Activated CD8-positive, alpha-beta T cell treated with anti-CD3 and anti-CD28 coated beads, Interleukin-2, amount 10 ng/mL, durations not matched to agents 7 days and 5 days (primary cell): Measurements from ENCODE around the gene CRADD. TPM values are rescaled to one million over a fixed set of nuclear protein-coding genes. Genes with fewer than 3 reads are reported as not detected.
"Not testable (repeated sequence)": the region's sequence is repeated elsewhere in the genome, so short reads cannot be mapped to it uniquely, and the experiment has no call there.

Experiments used
- ATAC-seq: fragments of 150-1000 bp; cut with Tn5 transposase; one replicate; pipeline ENCODE4 v1.10.0; 2021; ENCODE audit warnings: moderate library complexity
- CTCF ChIA-PET: fragments of 350-600 bp; sonication (Branson Sonifier 250); formaldehyde crosslinking; loops from one replicate; lab custom pipeline; 2021; ENCODE audit warnings: antibody characterized with exemption; lab: Charles Lee
- POLR2A ChIA-PET: fragments of 350-600 bp; sonication (Branson Sonifier 250); formaldehyde crosslinking; loops from one replicate; lab custom pipeline; 2021; ENCODE audit warnings: antibody characterized with exemption; lab: Charles Lee
- DNase-seq: peaks from one replicate; pipeline ENCODE4 v3.0.0-alpha.2; 2020
- H3K27ac Mint-ChIP-seq: one replicate; pipeline ENCODE4 v1.8.0; 2021; ENCODE audit warnings: mild to moderate bottlenecking, mixed read lengths
- H3K27me3 Mint-ChIP-seq: one replicate; pipeline ENCODE4 v1.8.0; 2021; ENCODE audit warnings: low read depth, mixed read lengths
- H3K36me3 Mint-ChIP-seq: one replicate; pipeline ENCODE4 v1.8.0; 2021; ENCODE audit warnings: low read depth, mixed read lengths
- H3K4me1 Mint-ChIP-seq: one replicate; pipeline ENCODE4 v1.8.0; 2021; ENCODE audit warnings: low read depth, mixed read lengths
- H3K4me3 Mint-ChIP-seq: one replicate; pipeline ENCODE4 v1.8.0; 2021; ENCODE audit warnings: mild to moderate bottlenecking, mixed read lengths
- H3K9me3 Mint-ChIP-seq: one replicate; pipeline ENCODE4 v1.8.0; 2022; ENCODE audit warnings: mixed read lengths; ENCODE audit not compliant: insufficient read depth
- total RNA-seq, 2 experiments: library from RNA; stranded (reverse); gene quantifications; one replicate each; pipeline ENCODE4 v1.2.3, GENCODE V29; 2021

The CRADD gene
- total RNA-seq, result 10 to 100 TPM; 10.8 to 14.6 TPM

- ATAC-seq, result peak; percentile 96
- peaks cover 13% of the 10 kb centered on the region for H3K36me3 Mint-ChIP-seq
- no peaks in the 10 kb centered on the region for H3K9me3 Mint-ChIP-seq
- CTCF ChIA-PET, result interaction anchor here (0.9 to 1.8 kb wide), 5 partner anchors 21 to 425 kb away, joined by 3 to 15 read pairs (median 4); no protein-coding TSS in a partner anchor
- peak within 1 kb of the TSS; percentile 92 for H3K4me3 Mint-ChIP-seq
- peaks cover 32% of the 10 kb centered on the region for H3K4me1 Mint-ChIP-seq
- peak; percentile 93 for DNase-seq
- H3K27me3 Mint-ChIP-seq, result peaks cover 8% of the 10 kb centered on the region
- POLR2A ChIA-PET, result interaction anchor here (0.5 to 1.0 kb wide), 6 partner anchors 17 to 235 kb away, joined by 3 to 8 read pairs (median 4); partner anchors contain the start of genes SOCS2 and UBE2N
- H3K27ac Mint-ChIP-seq, result peak within 1 kb of the TSS; percentile 99
These were observed at the start of gene CRADD for GRCh38 chr12:93677195-93678064. Gene CRADD (plus strand): TSS chr12:93677375.

- Mint-ChIP-seq H3K27me3 (peaks cover 13% of the 10 kb centered on the region), H3K9me3 (peaks cover 8% of the 10 kb centered on the region), H3K4me3 (no peak overlapping the region), H3K4me1 (no peaks in the 10 kb centered on the region), H3K36me3 (no peaks in the 10 kb centered on the region), H3K27ac (no peak overlapping the region)
- POLR2A ChIA-PET, result no interaction called here
- CTCF ChIA-PET, result no interaction called here
- ATAC-seq, result no peak
- DNase-seq, result no peak
These were observed 44.8 kb upstream of the CRADD start for GRCh38 chr12:93632383-93632782.

GRCh38 chr12:93634416-93634815 lies 42.8 kb upstream of the CRADD start:
- Mint-ChIP-seq H3K36me3 (no peaks in the 10 kb centered on the region), H3K4me1 (no peaks in the 10 kb centered on the region), H3K9me3 (peaks cover 8% of the 10 kb centered on the region), H3K4me3 (no peak overlapping the region), H3K27me3 (peaks cover 20% of the 10 kb centered on the region), H3K27ac (no peak overlapping the region)
- DNase-seq (no peak), ATAC-seq (no peak)
- CTCF ChIA-PET, result no interaction called here
- POLR2A ChIA-PET, result no interaction called here

- ATAC-seq, result no peak
- Mint-ChIP-seq H3K27me3 (peaks cover 24% of the 10 kb centered on the region), H3K9me3 (peaks cover 10% of the 10 kb centered on the region)
These were observed 40.5 kb upstream of the CRADD start for GRCh38 chr12:93636708-93637107.

GRCh38 chr12:93638095-93638494 lies 39.1 kb upstream of the CRADD start:
- Mint-ChIP-seq H3K27me3 (peaks cover 24% of the 10 kb centered on the region), H3K27ac (no peak overlapping the region), H3K9me3 (peaks cover 3% of the 10 kb centered on the region), H3K4me3 (no peak overlapping the region), H3K36me3 (no peaks in the 10 kb centered on the region), H3K4me1 (no peaks in the 10 kb centered on the region)
- DNase-seq (no peak), ATAC-seq (no peak)
- POLR2A ChIA-PET, result no interaction called here
- CTCF ChIA-PET, result interaction anchor here (0.8 kb wide), 1 partner anchor 16 kb away, joined by 3 read pairs; no protein-coding TSS in a partner anchor

More at GRCh38 chr12:93636708-93637107, 40.5 kb upstream of the CRADD start:
- no peak overlapping the region for H3K27ac Mint-ChIP-seq
- POLR2A ChIA-PET, result no interaction called here
- H3K4me1 Mint-ChIP-seq, result no peaks in the 10 kb centered on the region
- no peak for DNase-seq
- H3K36me3 Mint-ChIP-seq, result no peaks in the 10 kb centered on the region
- CTCF ChIA-PET, result no interaction called here
- no peak overlapping the region for H3K4me3 Mint-ChIP-seq

- H3K27ac Mint-ChIP-seq, result no peak overlapping the region
- H3K9me3 Mint-ChIP-seq, result peaks cover 3% of the 10 kb centered on the region
- H3K36me3 Mint-ChIP-seq, result no peaks in the 10 kb centered on the region
- ATAC-seq (no peak), DNase-seq (no peak)
- H3K4me1 Mint-ChIP-seq, result no peaks in the 10 kb centered on the region
- H3K27me3 Mint-ChIP-seq, result peaks cover 26% of the 10 kb centered on the region
- ChIA-PET POLR2A (no interaction called here), CTCF (no interaction called here)
- no peak overlapping the region for H3K4me3 Mint-ChIP-seq
These were observed 38.2 kb upstream of the CRADD start for GRCh38 chr12:93638954-93639353.

GRCh38 chr12:93639406-93639805 lies 37.8 kb upstream of the CRADD start:
- ChIA-PET POLR2A (no interaction called here), CTCF (no interaction called here)
- DNase-seq (no peak), ATAC-seq (no peak)
- Mint-ChIP-seq H3K27ac (no peak overlapping the region), H3K27me3 (peaks cover 28% of the 10 kb centered on the region), H3K4me1 (no peaks in the 10 kb centered on the region), H3K4me3 (no peak overlapping the region), H3K9me3 (peaks cover 3% of the 10 kb centered on the region), H3K36me3 (no peaks in the 10 kb centered on the region)

- H3K27ac Mint-ChIP-seq, POLR2A ChIA-PET, H3K4me3 Mint-ChIP-seq, H3K9me3 Mint-ChIP-seq, CTCF ChIA-PET, H3K4me1 Mint-ChIP-seq, DNase-seq, H3K36me3 Mint-ChIP-seq, ATAC-seq: not testable (repeated sequence)
- peaks cover 33% of the 10 kb centered on the region for H3K27me3 Mint-ChIP-seq
These were observed 35.8 kb upstream of the CRADD start for GRCh38 chr12:93641380-93641779.

- POLR2A ChIA-PET, result no interaction called here
- no peaks in the 10 kb centered on the region for H3K36me3 Mint-ChIP-seq
- no peak for DNase-seq
- peaks cover 26% of the 10 kb centered on the region for H3K27me3 Mint-ChIP-seq
- no peak overlapping the region for H3K27ac Mint-ChIP-seq
- CTCF ChIA-PET, result no interaction called here
- peaks cover 3% of the 10 kb centered on the region for H3K9me3 Mint-ChIP-seq
- ATAC-seq, result no peak
- no peaks in the 10 kb centered on the region for H3K4me1 Mint-ChIP-seq
- no peak overlapping the region for H3K4me3 Mint-ChIP-seq
These were observed 34.4 kb upstream of the CRADD start for GRCh38 chr12:93642751-93643150.

GRCh38 chr12:93645702-93646101 lies 31.5 kb upstream of the CRADD start:
- H3K36me3 Mint-ChIP-seq, result no peaks in the 10 kb centered on the region
- DNase-seq, result no peak
- CTCF ChIA-PET, result no interaction called here
- H3K27ac Mint-ChIP-seq, result no peak overlapping the region
- H3K27me3 Mint-ChIP-seq, result peaks cover 13% of the 10 kb centered on the region
- no peaks in the 10 kb centered on the region for H3K4me1 Mint-ChIP-seq
- no peak for ATAC-seq
- peaks cover 3% of the 10 kb centered on the region for H3K9me3 Mint-ChIP-seq
- H3K4me3 Mint-ChIP-seq, result no peak overlapping the region
- POLR2A ChIA-PET, result no interaction called here

- Mint-ChIP-seq H3K4me1 (no peaks in the 10 kb centered on the region), H3K27me3 (peaks cover 8% of the 10 kb centered on the region)
These were observed 26.5 kb upstream of the CRADD start for GRCh38 chr12:93650626-93651025.

GRCh38 chr12:93653079-93653478 lies 24.1 kb upstream of the CRADD start:
- Mint-ChIP-seq H3K27ac (no peak overlapping the region), H3K27me3 (peaks cover 7% of the 10 kb centered on the region), H3K4me1 (no peaks in the 10 kb centered on the region), H3K36me3 (no peaks in the 10 kb centered on the region), H3K4me3 (no peak overlapping the region), H3K9me3 (no peaks in the 10 kb centered on the region)
- ATAC-seq (no peak), DNase-seq (no peak)
- ChIA-PET POLR2A (no interaction called here), CTCF (interaction anchor here (0.8 kb wide), 1 partner anchor 88 kb away, joined by 3 read pairs; no protein-coding TSS in a partner anchor)

More at GRCh38 chr12:93650626-93651025, 26.5 kb upstream of the CRADD start:
- H3K36me3 Mint-ChIP-seq, result no peaks in the 10 kb centered on the region
- ATAC-seq (no peak), DNase-seq (no peak)
- H3K27ac Mint-ChIP-seq, result no peak overlapping the region
- ChIA-PET POLR2A (no interaction called here), CTCF (no interaction called here)
- no peak overlapping the region for H3K4me3 Mint-ChIP-seq
- H3K9me3 Mint-ChIP-seq, result no peaks in the 10 kb centered on the region
